HG03469 (cell line): ENCODE measurements around the gene SLC6A1.

ENCODE experiments used
- ATAC-seq: cut with Tn5 transposase; IDR thresholded peaks from one replicate; pipeline ENCODE4 v1.9.1; 2021; ENCODE audit warnings: mild to moderate bottlenecking, moderate library complexity, moderate number of reproducible peaks; ENCODE audit not compliant: unreplicated experiment

SLC6A1 gene

GRCh38 chr3:10992017-10992942, at the start of gene SLC6A1:
TSS of gene SLC6A1 (plus strand) at chr3:10992748. CDS start at chr3:11017212, 24,464 bp downstream.
- no peak for ATAC-seq

- ATAC-seq = no peak
These were observed 47.7 kb upstream of the SLC6A1 start for GRCh38 chr3:10944866-10945265.

DNA sequence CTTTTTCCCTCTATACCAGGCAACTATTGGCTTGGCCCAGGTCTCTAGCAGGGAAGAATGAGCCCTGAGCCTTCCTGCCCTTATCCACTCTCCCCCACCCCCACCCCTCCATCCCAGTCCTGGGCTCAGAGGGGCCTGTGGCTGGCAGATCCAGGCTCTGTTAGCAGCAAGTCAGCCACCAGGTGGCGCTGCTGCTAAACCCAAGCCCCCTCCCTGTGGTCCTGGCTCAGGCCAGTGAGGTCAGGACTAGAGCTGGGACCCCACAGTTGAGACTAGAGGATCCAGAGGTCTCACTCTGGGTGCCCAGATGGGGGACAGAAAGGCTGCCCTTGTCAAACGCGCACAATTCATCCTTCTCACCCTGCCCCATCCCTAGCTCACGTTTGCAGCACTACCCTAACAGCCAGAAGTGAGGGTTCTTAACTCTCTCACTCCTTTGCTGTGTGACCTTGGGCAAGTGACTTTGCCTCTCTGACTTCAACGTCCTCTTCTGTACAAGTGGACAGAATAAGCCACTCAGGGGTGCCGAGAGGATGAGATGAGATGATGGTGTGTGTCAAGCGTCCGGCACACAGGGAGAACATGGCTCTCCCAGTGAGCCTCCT, 46.8 kb upstream of the SLC6A1 start:
- ATAC-seq = no peak

DNA sequence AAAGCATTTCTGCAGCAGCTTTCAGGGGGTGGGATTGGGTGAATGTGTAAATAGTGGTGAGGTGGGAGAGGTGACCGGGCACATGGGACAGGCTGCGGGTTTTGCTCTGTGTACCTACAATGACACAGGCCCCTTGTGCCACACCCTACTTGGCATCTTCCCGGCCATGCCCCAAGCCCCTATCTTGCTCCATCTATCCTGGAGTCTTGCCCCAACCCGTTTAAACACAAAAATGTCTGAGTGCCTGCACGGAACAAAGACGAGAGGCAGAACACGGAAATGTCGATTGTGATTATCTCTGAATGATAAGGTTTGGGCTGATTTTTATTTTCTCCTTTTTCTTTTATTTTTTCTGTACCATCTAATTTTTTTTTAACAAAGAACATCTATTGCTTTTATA, 46.0 kb upstream of the SLC6A1 start:
- no peak for ATAC-seq

DNA sequence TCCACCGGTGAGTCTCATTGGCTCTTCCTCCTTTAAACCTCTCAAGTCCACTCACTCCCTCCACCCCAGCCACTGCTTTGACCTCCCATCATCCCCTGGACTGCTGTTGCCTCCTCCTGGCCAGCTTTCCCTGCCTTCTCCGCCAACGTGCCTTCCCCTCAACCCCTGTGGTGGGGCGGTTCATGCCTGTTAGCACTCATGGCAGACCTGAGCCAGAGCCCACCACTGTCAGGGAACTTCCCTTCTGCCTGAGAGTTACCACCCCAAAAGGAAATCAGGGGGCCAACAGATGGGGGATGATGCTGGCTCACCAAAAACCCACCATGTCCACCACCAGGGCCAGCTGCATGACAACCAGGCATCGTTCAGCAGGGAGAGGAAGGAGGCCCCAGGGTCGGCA, 44.2 kb upstream of the SLC6A1 start:
- ATAC-seq = no peak

GRCh38 chr3:10949197-10949596, 43.4 kb upstream of the SLC6A1 start:
- ATAC-seq = no peak

DNA sequence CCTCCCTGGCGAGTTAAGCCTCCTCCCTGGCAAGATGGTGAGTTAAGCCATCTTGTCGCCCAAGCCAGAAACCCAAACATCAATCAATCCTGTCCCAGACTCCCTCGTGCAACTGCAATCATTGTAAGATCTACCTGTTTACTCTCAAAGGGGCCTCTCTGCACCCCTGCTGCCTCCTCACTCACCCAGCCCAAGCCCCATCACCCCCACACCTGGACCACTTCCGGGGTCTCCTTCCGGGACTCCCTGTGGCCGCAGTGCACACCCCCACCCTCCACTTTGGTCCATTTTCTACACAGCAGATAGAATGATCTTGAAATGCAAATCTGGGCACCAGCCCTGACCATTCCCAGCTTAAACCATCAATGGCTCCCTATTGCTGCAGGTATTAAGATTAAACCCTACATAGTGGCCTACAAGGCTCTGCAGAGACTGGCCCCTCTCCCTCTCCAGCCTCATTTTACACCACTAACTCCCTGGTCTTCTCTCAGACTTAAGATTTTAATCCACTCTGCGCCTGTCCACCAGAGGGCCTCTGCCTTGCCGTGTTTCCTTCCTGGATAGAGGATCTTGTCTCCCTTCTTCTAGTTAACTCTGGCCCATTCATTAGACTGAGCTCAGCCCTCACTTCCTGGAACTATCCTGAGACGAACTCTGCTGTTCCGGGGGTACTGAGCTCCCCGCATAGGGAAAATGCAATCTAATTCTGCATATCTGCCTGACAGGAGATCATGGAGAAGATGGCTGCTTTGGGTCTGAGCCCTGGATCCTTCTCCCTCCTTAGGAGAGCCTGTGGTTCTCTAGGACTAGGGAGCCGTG, 41.9 kb upstream of the SLC6A1 start:
- no peak for ATAC-seq

- no peak for ATAC-seq
These were observed 41.1 kb upstream of the SLC6A1 start for GRCh38 chr3:10951295-10951926.

- no peak for ATAC-seq
These were observed 40.0 kb upstream of the SLC6A1 start for GRCh38 chr3:10952525-10952924.

DNA sequence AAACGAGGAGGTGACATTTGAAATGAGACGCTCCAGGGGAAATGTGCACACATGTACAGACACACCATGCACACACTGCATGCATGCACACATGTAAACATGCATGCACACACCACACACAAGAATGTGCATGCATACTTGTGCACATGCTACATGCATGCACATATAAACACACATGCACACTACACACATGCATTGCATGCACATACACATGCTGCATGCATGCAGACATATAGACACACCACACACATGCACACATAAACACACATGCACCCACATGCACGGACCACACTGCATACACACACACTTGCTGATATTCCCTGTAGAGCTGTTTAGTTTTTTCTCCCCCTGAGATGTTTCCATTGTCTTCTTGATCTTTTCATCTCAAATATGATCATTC, 37.8 kb upstream of the SLC6A1 start:
- no peak for ATAC-seq

DNA sequence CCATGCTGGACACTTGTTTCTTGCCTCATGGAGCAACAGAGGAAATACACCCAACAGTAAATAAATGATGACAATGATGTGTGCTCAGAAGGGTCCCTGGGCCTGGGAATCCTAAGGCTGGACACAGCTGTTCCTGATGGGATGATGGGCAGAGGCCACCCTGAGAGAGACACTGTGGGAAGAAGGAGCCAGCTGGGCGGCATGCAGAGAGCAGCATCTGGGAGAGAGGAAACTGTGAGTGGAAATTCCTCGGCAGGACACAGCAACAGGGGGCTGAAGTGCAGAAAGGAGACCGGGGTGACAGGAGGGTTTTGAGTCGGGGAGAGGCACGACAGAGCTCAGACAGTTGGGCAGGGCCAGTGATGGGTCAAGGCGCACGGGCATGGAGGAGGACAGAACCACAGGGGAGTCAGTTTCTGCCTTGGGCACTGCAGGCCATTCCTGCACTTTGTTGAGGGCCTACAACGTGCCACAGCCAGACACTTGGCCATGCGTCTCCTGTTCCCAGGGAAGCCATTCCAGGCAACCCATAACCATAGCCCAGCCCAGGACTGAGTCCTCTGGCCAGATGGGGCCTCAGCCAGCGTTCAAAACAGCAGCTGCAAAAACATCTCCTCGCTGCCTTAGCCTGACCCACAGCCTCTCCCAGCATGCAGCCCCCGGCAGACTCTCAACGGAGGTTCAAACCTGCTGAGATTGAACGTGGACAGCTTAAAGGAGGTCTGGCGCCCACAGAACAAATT, 36.7 kb upstream of the SLC6A1 start:
- no peak for ATAC-seq

GRCh38 chr3:10956531-10956930, 36.0 kb upstream of the SLC6A1 start:
- ATAC-seq = no peak

- ATAC-seq = no peak
These were observed 35.6 kb upstream of the SLC6A1 start for GRCh38 chr3:10956986-10957385.

DNA sequence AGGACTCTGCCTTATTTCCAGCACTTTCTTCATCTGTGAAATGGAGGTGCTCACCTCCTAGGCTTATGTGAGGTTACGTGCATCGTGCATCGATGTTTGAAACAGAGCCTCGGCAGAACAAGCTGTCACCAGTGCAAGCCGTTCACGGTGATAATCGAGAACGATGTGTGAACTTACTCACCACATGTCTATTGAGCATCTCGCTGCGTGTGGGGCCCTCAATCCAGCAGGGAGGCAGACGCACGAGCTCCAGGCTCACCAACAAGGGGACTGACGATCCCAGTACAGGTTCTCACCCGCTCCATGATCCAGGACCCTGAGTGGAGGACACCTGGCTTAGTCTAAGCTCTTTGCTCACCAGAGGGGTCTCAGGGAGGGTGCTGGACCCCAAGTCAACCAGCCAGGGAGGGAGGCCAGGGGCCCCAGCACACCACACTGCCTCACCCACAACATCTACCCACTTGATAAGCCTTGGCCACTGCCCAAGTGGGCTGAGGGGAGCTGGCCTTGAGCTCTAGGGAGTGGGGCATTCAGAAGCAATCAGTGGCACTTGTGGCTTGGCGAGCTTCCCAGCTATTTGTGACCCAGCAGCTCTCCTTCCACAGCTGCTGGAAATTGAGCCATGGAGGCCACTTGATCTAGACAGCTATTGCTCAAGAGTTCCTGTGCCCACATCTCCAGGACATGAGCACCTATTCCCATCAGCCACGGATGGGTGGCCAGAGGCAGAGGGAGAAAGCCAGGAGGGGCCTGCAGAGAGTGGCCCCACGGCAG, 34.4 kb upstream of the SLC6A1 start:
- no peak for ATAC-seq

- no peak for ATAC-seq
These were observed 32.3 kb upstream of the SLC6A1 start for GRCh38 chr3:10960255-10960654.

- no peak for ATAC-seq
These were observed 30.6 kb upstream of the SLC6A1 start for GRCh38 chr3:10961921-10962320.

DNA sequence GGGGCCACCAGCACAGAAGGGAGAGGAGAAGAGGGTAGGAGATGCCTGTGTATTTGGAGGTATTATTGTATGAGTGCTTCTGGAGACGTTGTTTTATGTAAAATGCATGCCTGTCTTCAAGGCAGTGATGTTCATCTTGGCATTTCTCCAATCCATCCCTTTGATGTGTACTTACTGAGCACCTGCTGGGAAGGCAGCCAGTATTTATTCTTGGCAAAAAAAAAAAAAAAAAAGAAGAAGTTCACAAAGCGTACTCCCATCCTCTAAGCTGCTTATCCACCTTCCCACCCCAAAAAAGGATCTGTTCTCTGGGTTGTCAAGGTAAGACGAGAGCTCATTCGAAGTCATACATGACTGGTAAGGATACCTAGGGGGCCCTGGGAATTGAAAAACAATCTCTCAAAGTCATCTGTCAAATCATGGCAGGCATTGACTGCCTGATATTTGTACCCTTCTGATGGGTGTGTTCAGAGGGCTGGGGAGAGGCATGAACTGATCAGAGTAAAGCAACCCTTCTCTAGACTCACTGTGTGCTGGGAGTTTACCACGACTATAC, 30.0 kb upstream of the SLC6A1 start:
- ATAC-seq = no peak

GRCh38 chr3:10964537-10965167, 27.9 kb upstream of the SLC6A1 start:
- no peak for ATAC-seq

GRCh38 chr3:10968401-10968800, 24.1 kb upstream of the SLC6A1 start:
- no peak for ATAC-seq
